Measurements from ENCODE around the gene PRR7. TPM values are rescaled to one million over a fixed set of nuclear protein-coding genes. Genes with fewer than 3 reads are reported as not detected.

Gene PRR7
- polyA plus RNA-seq, 1 of the 3 experiments (the other 2 are of a cell fraction): 17.1 TPM

- peak overlapping the region; percentile 83 to 94 for H3K4me3 ChIP-seq (ENCODE audit: low read depth in 2 of 2, low read length in 1 of 2)
- no peaks in the 10 kb centered on the region for H3K9me3 ChIP-seq
- H3K79me2 ChIP-seq (ENCODE audit: insufficient read depth): peaks cover 61% of the 10 kb centered on the region
- peaks cover 54% of the 10 kb centered on the region for H4K20me1 ChIP-seq (ENCODE audit: insufficient read depth)
- peaks cover 26 to 28% of the 10 kb centered on the region in 2 experiments for H3K36me3 ChIP-seq (replicated peaks in 1 of 2; ENCODE audit: control insufficient read depth in 1 of 2, insufficient read depth in 2 of 2, low read length in 1 of 2)
- ChIA-PET POLR2A (interaction anchor here (1.0 to 6.7 kb wide), 4 partner anchors 17 to 40 kb away, joined by 4 to 43 read pairs (median 23); partner anchors contain the start of gene DDX41), CTCF (interaction anchor here (1.1 to 15.9 kb wide), 13 partner anchors 8 to 186 kb away, joined by 3 to 228 read pairs (median 6); partner anchors contain the start of genes DBN1 and PRR7)
- H3K4me1 ChIP-seq (ENCODE audit: control insufficient read depth in 1 of 2, insufficient read depth in 2 of 2, low read depth in 1 of 2, low read length in 1 of 2): peaks cover 33 to 51% of the 10 kb centered on the region in 2 experiments; a peak in 3 of 4 replicates
- 63% methylated on average over 8 of the region's 14 CpGs for WGBS (ENCODE audit: low lambda C conversion rate)
- no peaks in the 10 kb centered on the region for H3K9me2 ChIP-seq
- no peaks in the 10 kb centered on the region for H3K27me3 ChIP-seq (ENCODE audit: insufficient read depth)
- TF ChIP-seq POLR2AphosphoS5 (IDR thresholded peaks at IDR 0.05; ENCODE audit: low read depth, low read length): peak; percentile 57; the same call in 1 of the 2 replicates
- TF ChIP-seq EZH2phosphoT487 (IDR thresholded peaks at IDR 0.05; ENCODE audit: borderline replicate concordance, low read depth): no peak
- TF ChIP-seq CTCF (IDR thresholded peaks at IDR 0.05): peak; percentile 12; the same call in 1 of the 2 replicates
- no peak for TF ChIP-seq RXRA (IDR thresholded peaks at IDR 0.05; ENCODE audit: borderline replicate concordance, low read depth)
- TF ChIP-seq MXI1 (IDR thresholded peaks at IDR 0.05; ENCODE audit: low read depth, low read length): no peak
- H2AFZ ChIP-seq (ENCODE audit: low read depth): no peak overlapping the region
- peaks cover 23% of the 10 kb centered on the region for H3F3A ChIP-seq (replicated peaks; ENCODE audit: insufficient read depth)
- H3K4me2 ChIP-seq: peak overlapping the region; percentile 94
- peak overlapping the region; percentile 80 to 94 for H3K27ac ChIP-seq (ENCODE audit: low read depth in 2 of 2, low read length in 1 of 2)
- peak; percentile 48 for DNase-seq
- peak overlapping the region; percentile 93; the same call in 1 of the 2 replicates for H3K9ac ChIP-seq
Observed at GRCh38 chr5:177495243-177496060, 48.8 kb downstream of the PRR7 start.

GRCh38 chr5:177496070-177496726, 49.6 kb downstream of the PRR7 start:
- peak overlapping the region; percentile 94 for H3K4me2 ChIP-seq
- peak; percentile 68 for DNase-seq
- H4K20me1 ChIP-seq (ENCODE audit: insufficient read depth): peaks cover 46% of the 10 kb centered on the region
- peak overlapping the region; percentile 80 to 94 for H3K27ac ChIP-seq (ENCODE audit: low read depth in 2 of 2, low read length in 1 of 2)
- H3K9me2 ChIP-seq: no peaks in the 10 kb centered on the region
- H3K79me2 ChIP-seq (ENCODE audit: insufficient read depth): peaks cover 55% of the 10 kb centered on the region
- no peaks in the 10 kb centered on the region for H3K9me3 ChIP-seq
- CTCF ChIA-PET: interaction anchor here (1.1 to 15.9 kb wide), 13 partner anchors 19 to 302 kb away, joined by 3 to 228 read pairs (median 5); partner anchors contain the start of genes DBN1 and PRR7
- H3K4me3 ChIP-seq (ENCODE audit: low read depth in 2 of 2, low read length in 1 of 2): peak overlapping the region; percentile 83 to 94
- peaks cover 23% of the 10 kb centered on the region for H3F3A ChIP-seq (replicated peaks; ENCODE audit: insufficient read depth)
- POLR2A ChIA-PET: interaction anchor here (0.6 to 6.7 kb wide), 7 partner anchors 18 to 561 kb away, joined by 3 to 43 read pairs (median 4); partner anchors contain the start of gene DDX41
- no peaks in the 10 kb centered on the region for H3K27me3 ChIP-seq (ENCODE audit: insufficient read depth)
- H3K4me1 ChIP-seq (ENCODE audit: control insufficient read depth in 1 of 2, insufficient read depth in 2 of 2, low read depth in 1 of 2, low read length in 1 of 2): peaks cover 33 to 58% of the 10 kb centered on the region in 2 experiments; a peak in 3 of 4 replicates
- no peak overlapping the region for H2AFZ ChIP-seq (ENCODE audit: low read depth)
- H3K36me3 ChIP-seq (replicated peaks in 1 of 2; ENCODE audit: control insufficient read depth in 1 of 2, insufficient read depth in 2 of 2, low read length in 1 of 2): peaks cover 20 to 22% of the 10 kb centered on the region in 2 experiments
- H3K9ac ChIP-seq: peak overlapping the region; percentile 93
- WGBS (ENCODE audit: low lambda C conversion rate): 9% methylated on average over 7 of the region's 12 CpGs
- TF ChIP-seq MEF2A (IDR thresholded peaks at IDR 0.05; ENCODE audit: borderline replicate concordance, low read depth): no peak
- no peak for TF ChIP-seq FOSL2 (IDR thresholded peaks at IDR 0.05; ENCODE audit: borderline replicate concordance, low read depth)
- no peak for TF ChIP-seq REST (IDR thresholded peaks at IDR 0.05; ENCODE audit: low read depth, low read length)
- peak; percentile 45 for TF ChIP-seq CTCF (IDR thresholded peaks at IDR 0.05)
- TF ChIP-seq ELF1 (IDR thresholded peaks at IDR 0.05): no peak
- TF ChIP-seq ZBTB33 (IDR thresholded peaks at IDR 0.05; ENCODE audit: borderline replicate concordance, low read depth): no peak
- TF ChIP-seq RCOR1 (IDR thresholded peaks at IDR 0.05; ENCODE audit: low read length): no peak
- no peak for TF ChIP-seq YY1 (IDR thresholded peaks at IDR 0.05; ENCODE audit: low read depth)
- TF ChIP-seq NFIC (IDR thresholded peaks at IDR 0.05; ENCODE audit: borderline replicate concordance): peak; percentile 43

Data from SK-N-SH (cell line).